ENCODE measurements around the gene EXOC4.

DNA sequence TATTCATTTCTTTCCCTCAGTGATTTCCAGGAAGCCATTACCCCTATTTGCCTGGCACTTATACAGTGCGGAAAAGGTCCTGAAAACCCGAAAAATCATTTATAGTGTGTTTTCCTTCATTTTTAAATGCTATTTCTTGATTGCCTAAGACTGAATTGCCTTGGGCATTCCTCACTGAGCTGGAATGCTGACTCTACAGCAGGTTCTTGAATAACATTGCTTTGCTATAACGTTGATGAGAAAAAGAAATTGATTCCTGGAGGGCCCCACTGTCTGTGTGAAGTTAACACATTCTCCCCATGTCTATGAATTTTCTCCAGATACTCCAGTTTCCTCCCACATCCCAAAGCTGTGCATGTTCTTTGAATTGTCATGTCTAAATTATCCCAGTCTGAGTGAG, 308.5 kb downstream of the EXOC4 start:
- TF ChIP-seq EZH2phosphoT487 (IDR thresholded peaks at IDR 0.05; ENCODE audit: borderline replicate concordance), result no peak
- TF ChIP-seq, protein P1, sequence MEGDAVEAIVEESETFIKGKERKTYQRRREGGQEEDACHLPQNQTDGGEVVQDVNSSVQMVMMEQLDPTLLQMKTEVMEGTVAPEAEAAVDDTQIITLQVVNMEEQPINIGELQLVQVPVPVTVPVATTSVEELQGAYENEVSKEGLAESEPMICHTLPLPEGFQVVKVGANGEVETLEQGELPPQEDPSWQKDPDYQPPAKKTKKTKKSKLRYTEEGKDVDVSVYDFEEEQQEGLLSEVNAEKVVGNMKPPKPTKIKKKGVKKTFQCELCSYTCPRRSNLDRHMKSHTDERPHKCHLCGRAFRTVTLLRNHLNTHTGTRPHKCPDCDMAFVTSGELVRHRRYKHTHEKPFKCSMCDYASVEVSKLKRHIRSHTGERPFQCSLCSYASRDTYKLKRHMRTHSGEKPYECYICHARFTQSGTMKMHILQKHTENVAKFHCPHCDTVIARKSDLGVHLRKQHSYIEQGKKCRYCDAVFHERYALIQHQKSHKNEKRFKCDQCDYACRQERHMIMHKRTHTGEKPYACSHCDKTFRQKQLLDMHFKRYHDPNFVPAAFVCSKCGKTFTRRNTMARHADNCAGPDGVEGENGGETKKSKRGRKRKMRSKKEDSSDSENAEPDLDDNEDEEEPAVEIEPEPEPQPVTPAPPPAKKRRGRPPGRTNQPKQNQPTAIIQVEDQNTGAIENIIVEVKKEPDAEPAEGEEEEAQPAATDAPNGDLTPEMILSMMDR (conservative IDR thresholded peaks at IDR 0.05; ENCODE audit: low read length), result no peak
